K562 (cell line): ENCODE data around the gene CSNK1A1. TPM values are rescaled to one million over a fixed set of nuclear protein-coding genes. Genes with fewer than 3 reads are reported as not detected.

Experiments used
- BCLAF1 ChIP-seq, 2 experiments: fragments of 450-650 bp in 1 of 2; IDR thresholded peaks; 2 replicates each; pipeline ENCODE4 v1.6.1; 2011 to 2017; ENCODE audit warnings: low read depth in 2 of 2, antibody characterized with exemption in 1 of 2, borderline replicate concordance in 1 of 2, low read length in 1 of 2, mild to moderate bottlenecking in 1 of 2, mixed read lengths in 1 of 2; ENCODE audit not compliant: control insufficient read depth in 1 of 2
- CGGBP1 ChIP-seq: fragments of 250-450 bp; sonication (Bioruptor Pico); IDR thresholded peaks from 2 replicates; pipeline ENCODE4 v1.9.0; 2021; ENCODE audit warnings: mild to moderate bottlenecking
- CREBBP ChIP-seq: IDR thresholded peaks from one replicate; pipeline ENCODE4 v1.6.1; 2012; ENCODE audit warnings: low read depth, mild to moderate bottlenecking, control low read depth, inconsistent platforms, low read length
- FOXM1 ChIP-seq, 2 experiments: fragments of 450-650 bp in 1 of 2; sonication (generic) in 1 of 2; formaldehyde crosslinking in 1 of 2; IDR thresholded peaks; 2 replicates each; pipeline versions ENCODE4 v1.6.1 to v1.9.0; 2017 to 2022; ENCODE audit warnings: low read depth in 2 of 2, mild to moderate bottlenecking in 2 of 2, missing genetic modification reagents in 1 of 2, moderate library complexity in 1 of 2
- GABPB2 ChIP-seq: fragments of 250-450 bp; sonication (Bioruptor Pico); conservative IDR thresholded peaks from 2 replicates; pipeline ENCODE4 v1.5.1; 2021; ENCODE audit warnings: mild to moderate bottlenecking
- HDAC6 ChIP-seq: IDR thresholded peaks from 2 replicates; pipeline ENCODE4 v1.6.1; 2012; ENCODE audit warnings: low read depth, mild to moderate bottlenecking, control low read depth, inconsistent platforms, low read length, moderate library complexity
- HNRNPK ChIP-seq: fragments of 200-400 bp; formaldehyde crosslinking; IDR thresholded peaks from one replicate; pipeline ENCODE4 v1.6.1; 2018; ENCODE audit warnings: mild to moderate bottlenecking, low read depth, low read length; ENCODE audit not compliant: poor library complexity, severe bottlenecking
- ID3 ChIP-seq, 2 experiments: fragments of 250-450 bp in 1 of 2; fragments of 450-650 bp in 1 of 2; sonication (Bioruptor Pico) in 1 of 2; IDR thresholded peaks; 2 replicates each; pipeline versions ENCODE4 v1.6.1 to v1.8.0; 2016 to 2021; ENCODE audit warnings: mild to moderate bottlenecking in 2 of 2, moderate library complexity in 2 of 2, missing compliant biosample characterization in 1 of 2, missing genetic modification characterization in 1 of 2
- MAFG ChIP-seq: fragments of 450-650 bp; conservative IDR thresholded peaks from 2 replicates; pipeline ENCODE4 v1.6.1; 2016; ENCODE audit warnings: missing genetic modification characterization, missing compliant biosample characterization
- PATZ1 ChIP-seq: fragments of 250-450 bp; sonication (Bioruptor Pico); IDR thresholded peaks from 2 replicates; pipeline ENCODE4 v1.5.0; 2020; ENCODE audit warnings: mild to moderate bottlenecking, borderline replicate concordance
- PRPF4 ChIP-seq: fragments of 200-400 bp; formaldehyde crosslinking; IDR thresholded peaks from one replicate; pipeline ENCODE4 v1.6.1; 2017; ENCODE audit warnings: low read length, low read depth, mild to moderate bottlenecking; ENCODE audit not compliant: insufficient read depth, poor library complexity, severe bottlenecking
- RAD21 ChIP-seq, 2 experiments: fragments of 250-450 bp in 1 of 2; fragments of 450-650 bp in 1 of 2; sonication (Bioruptor Pico) in 1 of 2; formaldehyde crosslinking in 1 of 2; IDR thresholded peaks in 1 of 2; conservative IDR thresholded peaks in 1 of 2; 2 replicates each; pipeline versions ENCODE4 v1.4.0 to v1.8.0; 2020 to 2022; ENCODE audit warnings: mild to moderate bottlenecking in 2 of 2, moderate library complexity in 1 of 2
- SIN3B ChIP-seq: fragments of 450-650 bp; IDR thresholded peaks from 2 replicates; pipeline ENCODE4 v1.6.1; 2017; ENCODE audit warnings: low read depth, mild to moderate bottlenecking, moderate library complexity
- TEAD1 ChIP-seq, 2 experiments: fragments of 450-650 bp in 1 of 2; sonication (generic) in 1 of 2; formaldehyde crosslinking; IDR thresholded peaks; 2 replicates each; pipeline versions ENCODE4 v1.4.0 to v1.8.0; 2020 to 2022; ENCODE audit warnings: mild to moderate bottlenecking in 2 of 2, missing genetic modification reagents in 1 of 2
- YBX1 ChIP-seq: fragments of 450-650 bp; IDR thresholded peaks from 2 replicates; pipeline ENCODE4 v1.7.1; 2016; ENCODE audit warnings: mild to moderate bottlenecking
- ZBTB7A ChIP-seq: IDR thresholded peaks from 2 replicates; pipeline ENCODE4 v1.6.1; 2011; ENCODE audit warnings: low read depth, mild to moderate bottlenecking, low read length, moderate library complexity, borderline replicate concordance; ENCODE audit not compliant: control insufficient read depth
- ZNF75A ChIP-seq: fragments of 450-650 bp; formaldehyde crosslinking; IDR thresholded peaks from 2 replicates; pipeline ENCODE4 v1.4.0; 2020; ENCODE audit warnings: mild to moderate bottlenecking
- polyA plus RNA-seq, 8 experiments: library from polyadenylated mRNA; depleted of rRNA in 4 of 8; stranded (reverse) in 5 of 8; unstranded in 3 of 8; fragments of >200 nt; fragmentation: Nextera tagmentation in 2 of 8; fragmentation: Illumina TruSeq in 1 of 8; extraction: Ambion mirVana in 2 of 8; extraction: Trizol in 1 of 8; gene quantifications; 2 replicates each; pipeline versions ENCODE4 v1.2.1 to v1.2.3, GENCODE V29; 2011 to 2014; ENCODE audit warnings: inconsistent platforms in 1 of 8, missing spikeins in 1 of 8
- total RNA-seq, 7 experiments: library from RNA; depleted of rRNA in 6 of 7; stranded (reverse); fragments of >200 nt in 6 of 7; fragmentation: Illumina TruSeq in 2 of 7; extraction: Trizol in 2 of 7; gene quantifications; 2 replicates each; pipeline versions ENCODE4 v1.2.1 to v1.2.3, GENCODE V29; 2011 to 2021; ENCODE audit warnings: low replicate concordance in 1 of 7
- TF ChIP-seq, protein P1 (sequence below): sonication (generic); formaldehyde crosslinking; IDR thresholded peaks from 2 replicates; pipeline ENCODE4 v1.9.0; 2022; ENCODE audit warnings: mild to moderate bottlenecking, missing genetic modification reagents

The CSNK1A1 gene
- total and polyA plus RNA-seq, 9 of the 15 experiments (the other 6 are each of a cell fraction or from before 2014, with no cell fraction given), result 49.1 to 196 (median 154) TPM

GRCh38 chr5:149452007-149452664, 99.1 kb downstream of the CSNK1A1 start (continued):
- TF ChIP-seq ID3 (CRISPR knock-in tag; IDR thresholded peaks at IDR 0.05) (no peak), ID3 (tag; IDR thresholded peaks at IDR 0.05) (peak; percentile 58; the same call in 1 of the 2 replicates), CGGBP1 (CRISPR knock-in tag) (no peak), ZNF75A (CRISPR knock-in tag) (no peak), SIN3B (no peak), PRPF4 (no peak), GABPB2 (CRISPR knock-in tag) (no peak), ZBTB7A (peak; percentile 87), HNRNPK (no peak), PATZ1 (CRISPR knock-in tag) (no peak), FOXM1 (IDR thresholded peaks at IDR 0.05; ENCODE audit: low read depth) (0 out of 2 replicates have a peak, but pooled peaks have one; percentile 28), FOXM1 (CRISPR knock-in tag; IDR thresholded peaks at IDR 0.05; ENCODE audit: low read depth) (no peak), MAFG (peak; percentile 93), TEAD1 (CRISPR knock-in tag; IDR thresholded peaks at IDR 0.05) (peak in 1 of 2 experiments; percentile 89; a peak in 1 of 4 replicates), YBX1 (no peak), HDAC6 (no peak), CREBBP (no peak), RAD21 (CRISPR knock-in tag; conservative IDR thresholded peaks at IDR 0.05 in 1 of 2, IDR thresholded peaks at IDR 0.05 in 1 of 2) (peak; percentile 24 to 56; a peak in 3 of 4 replicates), BCLAF1 (IDR thresholded peaks at IDR 0.05; ENCODE audit: borderline replicate concordance in 1 of 2, control insufficient read depth in 1 of 2, low read depth in 2 of 2, low read length in 1 of 2) (no peak)
- TF ChIP-seq, protein P1, sequence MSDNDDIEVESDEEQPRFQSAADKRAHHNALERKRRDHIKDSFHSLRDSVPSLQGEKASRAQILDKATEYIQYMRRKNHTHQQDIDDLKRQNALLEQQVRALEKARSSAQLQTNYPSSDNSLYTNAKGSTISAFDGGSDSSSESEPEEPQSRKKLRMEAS (CRISPR knock-in tag), result peak; percentile 59
